GM10266 (cell line): Measurements from ENCODE around the gene SNAP47.
A peak's percentile ranks its signal among the peaks of the same experiment; 100 is the strongest.

Experiments
- DNase-seq: peaks from one replicate; pipeline ENCODE4 v3.0.0; 2012; ENCODE audit errors: extremely low spot score
- CTCF ChIP-seq: IDR thresholded peaks from 2 replicates; pipeline ENCODE4 v1.5.1; 2012; ENCODE audit warnings: mild to moderate bottlenecking, low read depth; ENCODE audit not compliant: control insufficient read depth, insufficient read depth; ENCODE audit errors: missing control alignments

The SNAP47 gene

GRCh38 chr1:227781314-227781930 is 46.2 kb downstream of the SNAP47 start:
- no peak for DNase-seq
- TF ChIP-seq CTCF = no peak

- DNase-seq = no peak
- no peak for TF ChIP-seq CTCF
Observed at GRCh38 chr1:227782226-227782625, 47.0 kb downstream of the SNAP47 start.

- DNase-seq = no peak
Observed at GRCh38 chr1:227785094-227785804, 50.0 kb downstream of the SNAP47 start.

GRCh38 chr1:227785805-227786671 is 50.8 kb downstream of the SNAP47 start:
- DNase-seq = no peak
- TF ChIP-seq CTCF = no peak

More at GRCh38 chr1:227785094-227785804, 50.0 kb downstream of the SNAP47 start:
- no peak for TF ChIP-seq CTCF

GRCh38 chr1:227786673-227787512 is 51.7 kb downstream of the SNAP47 start:
- no peak for DNase-seq
- TF ChIP-seq CTCF = no peak

DNA sequence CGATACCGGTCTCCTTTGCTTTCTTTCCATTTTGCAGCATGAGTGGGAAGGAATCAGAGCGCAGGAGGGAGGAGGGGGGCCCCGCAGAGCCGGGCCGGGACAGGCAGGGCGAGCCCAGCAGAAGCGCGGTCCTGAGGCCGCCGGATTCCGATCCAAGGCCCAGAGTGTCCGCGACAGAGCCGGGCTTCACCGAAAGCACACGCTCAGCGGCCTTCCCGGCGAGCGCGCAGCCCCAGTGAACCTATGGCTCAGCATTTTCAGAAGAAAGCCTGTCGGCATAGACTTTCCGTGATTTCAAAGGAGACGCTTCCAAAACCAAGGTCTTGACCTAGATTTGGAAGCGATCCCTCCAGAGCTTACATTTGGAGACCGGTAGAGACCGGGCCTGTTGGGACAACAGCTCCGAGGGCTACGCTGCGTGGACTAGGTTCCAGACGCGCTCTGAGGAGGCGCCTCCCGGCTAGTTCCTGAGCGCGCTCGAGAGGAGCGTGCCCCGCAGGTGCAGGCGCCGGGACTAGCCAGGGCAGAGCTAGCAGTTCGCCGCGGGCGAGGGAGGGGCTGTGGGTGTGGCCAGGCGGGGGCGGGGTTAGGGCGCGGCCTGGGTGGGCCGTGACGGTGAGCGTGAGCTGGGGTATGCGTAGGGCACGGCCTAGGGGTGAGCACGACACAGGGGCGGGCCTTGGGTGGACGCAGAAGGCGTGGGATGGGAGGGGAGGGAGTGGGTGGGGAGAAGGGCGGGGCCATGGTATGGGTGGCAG is 52.5 kb downstream of the SNAP47 start:
- TF ChIP-seq CTCF = no peak
- peak; percentile 97 for DNase-seq
